ENCODE results near the gene RANBP1.

Gene RANBP1

GRCh38 chr22:20109411-20110358, 6.2 kb upstream of the RANBP1 start:
- DNase-seq = no peak

- DNase-seq = no peak
These were observed 5.4 kb upstream of the RANBP1 start for GRCh38 chr22:20110359-20110985.

GRCh38 chr22:20111045-20111688, 4.7 kb upstream of the RANBP1 start:
- DNase-seq = peak; percentile 54

GRCh38 chr22:20111689-20112622, 3.9 kb upstream of the RANBP1 start:
- no peak for DNase-seq

- no peak for DNase-seq
These were observed 3.0 kb upstream of the RANBP1 start for GRCh38 chr22:20112623-20113511.

GRCh38 chr22:20113551-20114310, 2.2 kb upstream of the RANBP1 start:
- DNase-seq = no peak

- DNase-seq = no peak
These were observed 1.1 kb upstream of the RANBP1 start for GRCh38 chr22:20114506-20115475.

- no peak for DNase-seq
These were observed 559 bp downstream of the RANBP1 start for GRCh38 chr22:20116376-20116950.

- DNase-seq = peak; percentile 97
These were observed 1.2 kb downstream of the RANBP1 start, which contains the start of gene TRMT2A for GRCh38 chr22:20116951-20117632. Gene TRMT2A, minus strand, starts transcription at chr22:20117226. Its CDS starts 320 bp downstream, at chr22:20116906.

- no peak for DNase-seq
These were observed 1.9 kb downstream of the RANBP1 start for GRCh38 chr22:20117633-20118299.

- DNase-seq = no peak
These were observed 2.6 kb downstream of the RANBP1 start for GRCh38 chr22:20118300-20119020.

- no peak for DNase-seq
These were observed 6.0 kb downstream of the RANBP1 start for GRCh38 chr22:20121856-20122415.

GRCh38 chr22:20123366-20124082, 7.6 kb downstream of the RANBP1 start:
- no peak for DNase-seq

- no peak for DNase-seq
These were observed 8.3 kb downstream of the RANBP1 start for GRCh38 chr22:20124083-20124787.
